GM12872 (cell line): ENCODE data around the gene NANOG.

ENCODE experiments used
- TF ChIP-seq, protein P1 (sequence below): IDR thresholded peaks from 3 replicates; pipeline ENCODE4 v1.5.1; 2011; ENCODE audit warnings: low read depth, mild to moderate bottlenecking, low read length, moderate library complexity; ENCODE audit not compliant: insufficient read depth

NANOG gene

DNA sequence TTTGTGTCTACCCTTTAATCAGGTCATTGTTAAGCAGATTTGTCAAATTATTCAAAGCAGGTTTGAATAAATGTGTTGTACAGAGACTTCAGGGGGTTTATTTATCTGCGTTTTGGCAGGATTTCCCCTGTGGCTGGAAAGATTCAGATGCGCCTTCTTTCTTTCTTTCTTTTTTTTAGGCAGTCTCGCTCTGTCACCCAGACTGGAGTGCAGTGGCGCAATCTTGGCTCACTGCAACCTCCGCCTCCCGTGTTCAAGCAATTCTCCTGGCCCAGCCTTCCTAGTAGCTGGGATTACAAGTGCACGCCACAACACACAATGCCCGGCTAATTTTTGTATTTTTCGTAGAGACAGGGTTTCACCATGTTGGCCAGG, 30.4 kb upstream of the NANOG start:
- TF ChIP-seq, protein P1, sequence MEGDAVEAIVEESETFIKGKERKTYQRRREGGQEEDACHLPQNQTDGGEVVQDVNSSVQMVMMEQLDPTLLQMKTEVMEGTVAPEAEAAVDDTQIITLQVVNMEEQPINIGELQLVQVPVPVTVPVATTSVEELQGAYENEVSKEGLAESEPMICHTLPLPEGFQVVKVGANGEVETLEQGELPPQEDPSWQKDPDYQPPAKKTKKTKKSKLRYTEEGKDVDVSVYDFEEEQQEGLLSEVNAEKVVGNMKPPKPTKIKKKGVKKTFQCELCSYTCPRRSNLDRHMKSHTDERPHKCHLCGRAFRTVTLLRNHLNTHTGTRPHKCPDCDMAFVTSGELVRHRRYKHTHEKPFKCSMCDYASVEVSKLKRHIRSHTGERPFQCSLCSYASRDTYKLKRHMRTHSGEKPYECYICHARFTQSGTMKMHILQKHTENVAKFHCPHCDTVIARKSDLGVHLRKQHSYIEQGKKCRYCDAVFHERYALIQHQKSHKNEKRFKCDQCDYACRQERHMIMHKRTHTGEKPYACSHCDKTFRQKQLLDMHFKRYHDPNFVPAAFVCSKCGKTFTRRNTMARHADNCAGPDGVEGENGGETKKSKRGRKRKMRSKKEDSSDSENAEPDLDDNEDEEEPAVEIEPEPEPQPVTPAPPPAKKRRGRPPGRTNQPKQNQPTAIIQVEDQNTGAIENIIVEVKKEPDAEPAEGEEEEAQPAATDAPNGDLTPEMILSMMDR = no peak

DNA sequence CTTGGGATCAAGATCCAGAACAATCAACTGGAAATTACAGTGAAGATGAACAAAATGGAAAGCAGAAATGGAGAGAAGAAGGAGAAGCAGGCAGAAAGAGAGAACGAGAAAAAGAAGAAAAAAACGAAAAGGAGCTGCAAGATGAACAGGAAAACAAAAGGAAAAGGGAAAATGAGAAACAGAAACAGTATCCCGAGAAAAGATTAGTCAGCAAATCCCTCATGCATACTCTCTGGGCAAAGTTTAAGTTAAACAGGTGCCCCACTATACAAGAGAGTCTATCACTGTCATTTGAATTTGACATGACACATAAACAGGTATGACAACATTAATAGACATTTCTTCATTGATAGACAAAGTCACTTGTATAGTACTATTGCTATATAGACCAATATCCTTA, 19.2 kb upstream of the NANOG start:
- TF ChIP-seq, protein P1 = no peak

DNA sequence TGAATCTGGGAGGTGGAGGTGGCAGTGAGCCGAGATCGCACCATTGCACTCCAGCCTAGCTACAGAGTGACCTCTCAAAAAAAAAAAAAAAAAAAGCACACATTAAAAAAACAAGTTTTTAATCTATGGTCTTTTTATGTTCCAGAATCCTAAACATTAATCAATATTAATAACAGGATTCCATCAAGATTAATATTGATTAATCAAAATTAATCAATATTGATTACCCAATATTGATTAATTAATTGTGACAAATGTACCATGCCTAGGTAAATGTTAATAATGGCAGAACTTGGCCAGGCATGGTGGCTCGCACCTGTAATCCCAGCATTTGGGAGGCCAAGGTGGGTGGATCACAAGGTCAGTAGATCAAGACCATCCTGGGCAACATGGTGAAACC, 7.9 kb upstream of the NANOG start:
- TF ChIP-seq, protein P1 = no peak

DNA sequence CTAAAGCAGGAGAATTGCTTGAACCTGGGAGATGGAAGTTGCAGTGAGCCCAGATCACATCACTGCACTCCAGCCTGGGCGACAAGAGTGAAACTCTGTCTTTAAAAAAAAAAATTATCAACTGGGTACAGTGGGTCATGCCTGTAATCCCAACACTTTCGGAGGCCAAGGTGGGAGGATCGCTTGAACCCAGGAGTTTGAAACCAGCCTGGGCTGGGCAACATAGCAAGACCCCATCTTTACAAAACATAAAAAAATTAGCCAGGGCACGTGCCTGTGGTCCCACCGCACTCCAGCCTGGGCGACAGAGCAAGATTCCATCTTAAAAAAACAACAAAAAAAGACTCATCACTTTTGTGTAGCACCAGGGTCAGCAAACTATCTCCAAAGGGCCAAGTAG, 7.1 kb upstream of the NANOG start:
- TF ChIP-seq, protein P1 = no peak

DNA sequence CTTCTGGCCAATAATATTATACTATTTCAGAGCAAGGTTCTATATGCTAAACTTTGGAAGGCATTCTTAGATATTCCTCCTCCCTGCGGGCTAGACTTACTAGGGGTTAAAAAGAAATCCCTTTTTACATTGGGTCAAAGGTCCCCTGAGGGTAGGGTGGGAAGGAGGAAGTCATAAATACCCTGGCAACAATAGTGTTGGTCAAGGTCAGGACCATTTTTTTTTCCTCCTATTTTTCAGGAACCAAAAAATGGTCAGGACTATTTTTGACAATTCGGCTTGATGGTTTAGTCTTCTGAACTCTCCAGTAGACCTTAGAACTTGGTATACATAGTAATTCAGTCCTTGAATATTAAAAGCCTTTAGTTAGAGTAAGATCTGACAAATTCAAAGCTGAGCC, 4.5 kb upstream of the NANOG start:
- TF ChIP-seq, protein P1 = no peak

DNA sequence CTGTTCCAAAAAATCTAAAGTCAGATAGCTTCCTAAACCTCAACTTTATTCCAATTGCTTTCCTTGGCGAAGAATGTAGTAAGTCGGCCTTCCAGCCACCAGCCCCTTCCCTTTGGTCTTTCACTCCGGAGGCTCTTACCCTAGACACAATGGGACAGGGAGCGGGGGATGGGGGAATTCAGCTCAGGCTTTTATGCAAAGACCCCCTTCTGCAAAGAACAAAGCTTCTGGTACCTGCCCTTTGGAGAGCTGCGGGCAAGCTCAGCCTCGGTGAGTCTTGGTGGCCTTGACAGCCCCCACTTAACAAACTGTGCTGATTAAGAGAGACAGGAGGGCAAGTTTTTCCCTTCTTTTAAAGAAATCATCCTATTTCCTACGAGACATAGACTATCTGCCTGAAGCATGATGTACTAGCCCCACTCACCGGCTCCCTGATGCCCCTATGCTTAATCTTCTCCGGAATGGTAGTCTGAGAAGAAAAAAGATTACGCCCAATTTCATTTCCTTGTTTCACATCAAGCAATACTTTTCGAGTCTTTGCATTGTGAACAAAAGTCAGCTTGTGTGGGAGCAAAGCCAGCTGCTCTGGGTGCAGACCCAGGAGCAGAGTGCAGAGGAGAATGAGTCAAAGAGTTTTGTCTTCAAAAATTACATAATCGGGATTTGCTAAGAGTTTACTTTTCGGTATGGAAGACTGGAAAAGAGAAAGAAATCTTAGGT, 1.5 kb upstream of the NANOG start:
- TF ChIP-seq, protein P1 = no peak

DNA sequence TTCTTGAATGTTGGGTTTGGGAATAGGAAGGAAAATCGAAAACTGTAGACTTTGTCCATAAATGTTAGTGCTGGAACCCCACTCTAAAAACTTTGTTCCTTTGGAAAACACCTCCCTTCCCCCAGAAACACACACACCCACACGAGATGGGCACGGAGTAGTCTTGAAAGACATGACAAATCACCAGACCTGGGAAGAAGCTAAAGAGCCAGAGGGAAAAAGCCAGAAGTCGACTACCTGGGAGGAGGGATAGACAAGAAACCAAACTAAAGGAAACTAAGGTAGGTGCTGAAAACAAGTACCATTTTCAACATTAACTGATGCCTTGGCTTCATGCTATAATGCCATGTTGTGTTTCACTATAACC, 925 bp upstream of the NANOG start:
- TF ChIP-seq, protein P1 = no peak
